IPS-15b (cell line): ENCODE results near the gene ELOB.

Source experiments
- H3K27me3 ChIP-seq: one replicate; pipeline ENCODE4 v1.6.1; 2013; ENCODE audit warnings: low read length; ENCODE audit not compliant: control insufficient read depth, insufficient read depth
- H3K36me3 ChIP-seq: one replicate; pipeline ENCODE4 v1.6.1; 2013; ENCODE audit warnings: low read length; ENCODE audit not compliant: control insufficient read depth, insufficient read depth
- H3K4me1 ChIP-seq: one replicate; pipeline ENCODE4 v1.6.1; 2013; ENCODE audit warnings: mild to moderate bottlenecking, low read length; ENCODE audit not compliant: control insufficient read depth, insufficient read depth
- H3K4me3 ChIP-seq: one replicate; pipeline ENCODE4 v1.5.1; 2013; ENCODE audit warnings: low read depth, low read length
- H3K9ac ChIP-seq: one replicate; pipeline ENCODE4 v1.6.1; 2013; ENCODE audit warnings: low read depth, mild to moderate bottlenecking, low read length
- H3K9me3 ChIP-seq: one replicate; pipeline ENCODE4 v1.6.1; 2013; ENCODE audit warnings: mild to moderate bottlenecking, low read length; ENCODE audit not compliant: control insufficient read depth, insufficient read depth

Gene ELOB

GRCh38 chr16:2757344-2757743 is 19.7 kb downstream of the ELOB start:
- H3K9ac ChIP-seq = no peak overlapping the region
- H3K36me3 ChIP-seq = peaks cover 56% of the 10 kb centered on the region
- no peak overlapping the region for H3K4me3 ChIP-seq
- H3K27me3 ChIP-seq = no peaks in the 10 kb centered on the region
- H3K4me1 ChIP-seq = peaks cover 15% of the 10 kb centered on the region
- peaks cover 3% of the 10 kb centered on the region for H3K9me3 ChIP-seq

GRCh38 chr16:2756288-2757015 is 20.6 kb downstream of the ELOB start:
- Histone ChIP-seq H3K9ac (no peak overlapping the region), H3K27me3 (no peaks in the 10 kb centered on the region), H3K4me1 (peaks cover 15% of the 10 kb centered on the region), H3K36me3 (peaks cover 47% of the 10 kb centered on the region), H3K4me3 (no peak overlapping the region), H3K9me3 (no peaks in the 10 kb centered on the region)

- peak overlapping the region; percentile 88 for H3K4me3 ChIP-seq
Measured at GRCh38 chr16:2755158-2755557, 21.9 kb downstream of the ELOB start.

GRCh38 chr16:2753733-2754020 is 23.4 kb downstream of the ELOB start:
- Histone ChIP-seq H3K36me3 (peaks cover 23% of the 10 kb centered on the region), H3K4me3 (peak overlapping the region; percentile 88), H3K4me1 (peaks cover 15% of the 10 kb centered on the region), H3K9ac (peak overlapping the region; percentile 93), H3K27me3 (no peaks in the 10 kb centered on the region), H3K9me3 (no peaks in the 10 kb centered on the region)

More at GRCh38 chr16:2755158-2755557, 21.9 kb downstream of the ELOB start:
- Histone ChIP-seq H3K36me3 (peaks cover 35% of the 10 kb centered on the region), H3K9me3 (no peaks in the 10 kb centered on the region), H3K27me3 (no peaks in the 10 kb centered on the region), H3K4me1 (peaks cover 15% of the 10 kb centered on the region), H3K9ac (no peak overlapping the region)

- Histone ChIP-seq H3K36me3 (peaks cover 19% of the 10 kb centered on the region), H3K9me3 (no peaks in the 10 kb centered on the region), H3K27me3 (no peaks in the 10 kb centered on the region), H3K9ac (peak overlapping the region; percentile 97), H3K4me1 (peaks cover 15% of the 10 kb centered on the region), H3K4me3 (peak overlapping the region; percentile 88)
Measured at GRCh38 chr16:2752850-2753732, 24.0 kb downstream of the ELOB start.

GRCh38 chr16:2752035-2752849 is 24.8 kb downstream of the ELOB start, which contains the start of gene SRRM2:
SRRM2 (plus strand) TSS chr16:2752638; CDS start chr16:2756365, 3,727 bp downstream.
- Histone ChIP-seq H3K27me3 (no peaks in the 10 kb centered on the region), H3K36me3 (peaks cover 11% of the 10 kb centered on the region), H3K9me3 (no peaks in the 10 kb centered on the region), H3K9ac (peak within 1 kb of the TSS; percentile 97), H3K4me1 (peaks cover 15% of the 10 kb centered on the region), H3K4me3 (peak within 1 kb of the TSS; percentile 88)

- Histone ChIP-seq H3K4me1 (peaks cover 15% of the 10 kb centered on the region), H3K9me3 (no peaks in the 10 kb centered on the region), H3K27me3 (no peaks in the 10 kb centered on the region)
Measured at GRCh38 chr16:2751577-2752034, 25.5 kb downstream of the ELOB start.

GRCh38 chr16:2749936-2750335 is 27.1 kb downstream of the ELOB start:
- Histone ChIP-seq H3K9me3 (no peaks in the 10 kb centered on the region), H3K4me1 (peaks cover 5% of the 10 kb centered on the region), H3K4me3 (no peak overlapping the region), H3K36me3 (peaks cover 2% of the 10 kb centered on the region), H3K27me3 (no peaks in the 10 kb centered on the region), H3K9ac (no peak overlapping the region)

More at GRCh38 chr16:2751577-2752034, 25.5 kb downstream of the ELOB start:
- peak overlapping the region; percentile 88 for H3K4me3 ChIP-seq
- H3K9ac ChIP-seq = peak overlapping the region; percentile 97
- peaks cover 8% of the 10 kb centered on the region for H3K36me3 ChIP-seq

- H3K27me3 ChIP-seq = no peaks in the 10 kb centered on the region
- H3K9ac ChIP-seq = no peak overlapping the region
- H3K36me3 ChIP-seq = peaks cover 2% of the 10 kb centered on the region
- no peaks in the 10 kb centered on the region for H3K9me3 ChIP-seq
- no peak overlapping the region for H3K4me3 ChIP-seq
- H3K4me1 ChIP-seq = peaks cover under 1% of the 10 kb centered on the region
Measured at GRCh38 chr16:2749476-2749875, 27.6 kb downstream of the ELOB start.

- H3K4me3 ChIP-seq = no peak overlapping the region
- peaks cover 2% of the 10 kb centered on the region for H3K36me3 ChIP-seq
- no peaks in the 10 kb centered on the region for H3K9me3 ChIP-seq
- H3K4me1 ChIP-seq = no peaks in the 10 kb centered on the region
- H3K27me3 ChIP-seq = no peaks in the 10 kb centered on the region
- H3K9ac ChIP-seq = no peak overlapping the region
Measured at GRCh38 chr16:2748757-2749455, 28.2 kb downstream of the ELOB start.

- no peak overlapping the region for H3K9ac ChIP-seq
- H3K4me3 ChIP-seq = no peak overlapping the region
- H3K36me3 ChIP-seq = peaks cover 2% of the 10 kb centered on the region
- no peaks in the 10 kb centered on the region for H3K27me3 ChIP-seq
- H3K4me1 ChIP-seq = no peaks in the 10 kb centered on the region
- H3K9me3 ChIP-seq = no peaks in the 10 kb centered on the region
Measured at GRCh38 chr16:2745961-2746360, 31.1 kb downstream of the ELOB start.
